ENCODE data around the gene MRC2.

Gene MRC2

DNA sequence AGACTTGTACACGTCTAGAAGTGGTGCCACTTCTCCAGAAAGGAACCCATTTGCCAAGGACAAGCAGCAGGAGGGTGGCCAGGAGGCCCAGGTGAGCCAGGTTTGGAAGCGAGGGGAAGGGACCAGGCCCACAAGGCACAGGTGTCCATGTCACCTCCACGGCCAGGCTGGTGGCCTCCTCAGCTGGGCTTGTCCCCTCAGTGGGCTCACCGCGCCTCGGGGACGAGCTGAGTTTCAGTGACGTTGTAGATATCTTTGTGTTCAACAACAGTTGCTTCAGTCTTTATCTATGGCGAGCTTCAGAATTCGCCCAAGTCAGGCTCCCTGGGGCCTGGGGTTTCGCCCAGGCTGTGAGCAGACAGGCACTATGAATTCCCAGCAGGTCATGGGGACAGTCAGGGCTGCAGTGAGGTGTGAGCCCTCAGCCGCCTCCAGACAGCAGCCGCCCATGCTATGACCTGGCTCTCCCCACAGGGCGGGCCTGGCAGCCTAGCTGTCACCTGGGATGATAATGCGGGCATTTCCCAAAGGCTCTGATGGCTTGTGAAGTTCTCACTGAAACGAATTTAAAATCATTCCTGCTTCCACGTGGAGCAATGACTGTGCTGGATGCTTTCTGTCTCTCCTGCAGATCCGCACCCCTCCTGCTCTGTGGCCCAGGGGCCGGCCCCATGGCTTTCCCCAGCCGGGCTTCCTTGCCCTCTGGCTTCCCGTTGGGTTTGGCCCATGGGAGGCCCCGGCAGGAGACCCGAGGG lies 89.5 kb downstream of the MRC2 start:
- no peak for TF ChIP-seq CTCF (conservative IDR thresholded peaks at IDR 0.05; ENCODE audit: low read length)
- TF ChIP-seq EZH2phosphoT487 (IDR thresholded peaks at IDR 0.05; ENCODE audit: borderline replicate concordance): no peak
- H4K20me1 ChIP-seq (ENCODE audit: insufficient read depth, low read length, poor library complexity, severe bottlenecking): no peaks in the 10 kb centered on the region

GRCh38 chr17:62717589-62717855 lies 90.1 kb downstream of the MRC2 start:
- Histone ChIP-seq H3F3A (ENCODE audit: low read depth) (no peaks in the 10 kb centered on the region), H3K36me3 (ENCODE audit: insufficient read depth, low read length) (no peaks in the 10 kb centered on the region), H4K20me1 (ENCODE audit: insufficient read depth, low read length, poor library complexity, severe bottlenecking) (no peaks in the 10 kb centered on the region), H3K27me3 (ENCODE audit: insufficient read depth, low read length, poor library complexity, severe bottlenecking) (no peaks in the 10 kb centered on the region), H2AFZ (ENCODE audit: low read length) (no peak overlapping the region), H3K9ac (ENCODE audit: low read depth, low read length, poor library complexity, severe bottlenecking) (no peak overlapping the region), H3K79me2 (ENCODE audit: insufficient read depth, low read length) (no peaks in the 10 kb centered on the region), H3K4me3 (ENCODE audit: low read length, poor library complexity, severe bottlenecking) (no peak overlapping the region), H3K9me2 (replicated peaks; ENCODE audit: low read depth, low read length) (no peaks in the 10 kb centered on the region), H3K9me3 (ENCODE audit: insufficient read depth, low read depth, low read length) (no peaks in the 10 kb centered on the region), H3K4me2 (ENCODE audit: low read depth, low read length, poor library complexity, severe bottlenecking) (no peak overlapping the region), H3K4me1 (ENCODE audit: insufficient read depth, low read length, poor library complexity, severe bottlenecking) (no peaks in the 10 kb centered on the region)
- no peak for TF ChIP-seq CTCF (conservative IDR thresholded peaks at IDR 0.05; ENCODE audit: low read length)
- no peak for TF ChIP-seq EZH2phosphoT487 (IDR thresholded peaks at IDR 0.05; ENCODE audit: borderline replicate concordance)

More for the DNA sequence above, 89.5 kb downstream of the MRC2 start:
- H2AFZ ChIP-seq (ENCODE audit: low read length): no peak overlapping the region
- no peaks in the 10 kb centered on the region for H3K4me1 ChIP-seq (ENCODE audit: insufficient read depth, low read length, poor library complexity, severe bottlenecking)
- no peaks in the 10 kb centered on the region for H3K36me3 ChIP-seq (ENCODE audit: insufficient read depth, low read length)
- no peaks in the 10 kb centered on the region for H3F3A ChIP-seq (ENCODE audit: low read depth)
- no peak overlapping the region for H3K4me2 ChIP-seq (ENCODE audit: low read depth, low read length, poor library complexity, severe bottlenecking)
- H3K9ac ChIP-seq (ENCODE audit: low read depth, low read length, poor library complexity, severe bottlenecking): no peak overlapping the region
- H3K9me3 ChIP-seq (ENCODE audit: insufficient read depth, low read depth, low read length): no peaks in the 10 kb centered on the region
- no peaks in the 10 kb centered on the region for H3K79me2 ChIP-seq (ENCODE audit: insufficient read depth, low read length)
- no peaks in the 10 kb centered on the region for H3K27me3 ChIP-seq (ENCODE audit: insufficient read depth, low read length, poor library complexity, severe bottlenecking)
- no peaks in the 10 kb centered on the region for H3K9me2 ChIP-seq (replicated peaks; ENCODE audit: low read depth, low read length)
- H3K4me3 ChIP-seq (ENCODE audit: low read length, poor library complexity, severe bottlenecking): no peak overlapping the region

GRCh38 chr17:62717889-62718288 lies 90.4 kb downstream of the MRC2 start:
- TF ChIP-seq EZH2phosphoT487 (IDR thresholded peaks at IDR 0.05; ENCODE audit: borderline replicate concordance): no peak
- TF ChIP-seq CTCF (conservative IDR thresholded peaks at IDR 0.05; ENCODE audit: low read length): no peak
- no peak overlapping the region for H3K4me3 ChIP-seq (ENCODE audit: low read length, poor library complexity, severe bottlenecking)
- no peaks in the 10 kb centered on the region for H3K4me1 ChIP-seq (ENCODE audit: insufficient read depth, low read length, poor library complexity, severe bottlenecking)
- no peaks in the 10 kb centered on the region for H3K9me2 ChIP-seq (replicated peaks; ENCODE audit: low read depth, low read length)
- H3K4me2 ChIP-seq (ENCODE audit: low read depth, low read length, poor library complexity, severe bottlenecking): no peak overlapping the region
- H2AFZ ChIP-seq (ENCODE audit: low read length): no peak overlapping the region
- H3K79me2 ChIP-seq (ENCODE audit: insufficient read depth, low read length): no peaks in the 10 kb centered on the region
- no peaks in the 10 kb centered on the region for H3K27me3 ChIP-seq (ENCODE audit: insufficient read depth, low read length, poor library complexity, severe bottlenecking)
- no peak overlapping the region for H3K9ac ChIP-seq (ENCODE audit: low read depth, low read length, poor library complexity, severe bottlenecking)
- H3F3A ChIP-seq (ENCODE audit: low read depth): no peaks in the 10 kb centered on the region
- no peaks in the 10 kb centered on the region for H4K20me1 ChIP-seq (ENCODE audit: insufficient read depth, low read length, poor library complexity, severe bottlenecking)
- H3K9me3 ChIP-seq (ENCODE audit: insufficient read depth, low read depth, low read length): no peaks in the 10 kb centered on the region
- no peaks in the 10 kb centered on the region for H3K36me3 ChIP-seq (ENCODE audit: insufficient read depth, low read length)

Measured in Loucy (cell line).